Loucy (cell line): ENCODE measurements around the gene ZDHHC14.

Source experiments
- H2AFZ ChIP-seq: fragments of 200-600 bp; sonication (generic); 2 replicates; pipeline ENCODE4 v1.6.0; 2016; ENCODE audit warnings: antibody characterized with exemption, mild to moderate bottlenecking, low read length, moderate library complexity
- H3F3A ChIP-seq: fragments of 200-600 bp; 2 replicates; pipeline ENCODE4 v1.6.0; 2016; ENCODE audit warnings: antibody characterized with exemption, low read depth, mild to moderate bottlenecking
- H3K27me3 ChIP-seq: fragments of 200-600 bp; sonication (generic); 2 replicates; pipeline ENCODE4 v1.6.1; 2014; ENCODE audit warnings: low read length, mild to moderate bottlenecking; ENCODE audit not compliant: insufficient read depth, poor library complexity, severe bottlenecking
- H3K36me3 ChIP-seq: fragments of 200-600 bp; sonication (generic); 2 replicates; pipeline ENCODE4 v1.6.1; 2016; ENCODE audit warnings: low read length; ENCODE audit not compliant: insufficient read depth
- H3K4me1 ChIP-seq: fragments of 200-600 bp; sonication (generic); 2 replicates; pipeline ENCODE4 v1.5.1; 2014; ENCODE audit warnings: low read length, mild to moderate bottlenecking; ENCODE audit not compliant: insufficient read depth, poor library complexity, severe bottlenecking
- H3K4me2 ChIP-seq: fragments of 200-600 bp; sonication (generic); 2 replicates; pipeline ENCODE4 v1.6.0; 2014; ENCODE audit warnings: antibody characterized with exemption, low read length, low read depth, mild to moderate bottlenecking; ENCODE audit not compliant: poor library complexity, severe bottlenecking
- H3K4me3 ChIP-seq: fragments of 200-600 bp; sonication (generic); 2 replicates; pipeline ENCODE4 v1.5.1; 2014; ENCODE audit warnings: low read length, mild to moderate bottlenecking, mixed read lengths; ENCODE audit not compliant: poor library complexity, severe bottlenecking
- H3K79me2 ChIP-seq: fragments of 200-600 bp; sonication (generic); 2 replicates; pipeline ENCODE4 v1.6.1; 2014; ENCODE audit warnings: low read length; ENCODE audit not compliant: insufficient read depth
- H3K9ac ChIP-seq: fragments of 200-600 bp; sonication (generic); 2 replicates; pipeline ENCODE4 v1.6.0; 2014; ENCODE audit warnings: mild to moderate bottlenecking, low read depth, low read length, moderate library complexity; ENCODE audit not compliant: poor library complexity, severe bottlenecking
- H3K9me2 ChIP-seq: fragments of 200-600 bp; sonication (generic); replicated peaks from 2 replicates; pipeline ENCODE4 v1.6.1; 2016; ENCODE audit warnings: low read depth, low read length, mixed read lengths
- H3K9me3 ChIP-seq: fragments of 200-600 bp; sonication (generic); 2 replicates; pipeline ENCODE4 v1.6.1; 2014; ENCODE audit warnings: mild to moderate bottlenecking, antibody characterized with exemption, low read length, low read depth; ENCODE audit not compliant: insufficient read depth
- H4K20me1 ChIP-seq: fragments of 200-600 bp; sonication (generic); 2 replicates; pipeline ENCODE4 v1.6.0; 2014; ENCODE audit warnings: antibody characterized with exemption, low read length, mild to moderate bottlenecking; ENCODE audit not compliant: insufficient read depth, poor library complexity, severe bottlenecking
- EZH2phosphoT487 ChIP-seq: fragments of 200-600 bp; IDR thresholded peaks from 2 replicates; pipeline ENCODE4 v1.6.1; 2018; ENCODE audit warnings: antibody characterized with exemption, mild to moderate bottlenecking, moderate library complexity, borderline replicate concordance
- TF ChIP-seq, protein P1 (sequence below): fragments of 200-600 bp; sonication (generic); conservative IDR thresholded peaks from 2 replicates; pipeline ENCODE4 v1.5.1; 2014; ENCODE audit warnings: mild to moderate bottlenecking, antibody characterized with exemption, low read length

ZDHHC14 gene

GRCh38 chr6:157358287-157358686 lies 22.7 kb upstream of the ZDHHC14 start:
- no peak overlapping the region for H2AFZ ChIP-seq
- no peaks in the 10 kb centered on the region for H3K36me3 ChIP-seq
- H3K9me2 ChIP-seq: no peaks in the 10 kb centered on the region
- no peaks in the 10 kb centered on the region for H3K9me3 ChIP-seq
- no peaks in the 10 kb centered on the region for H3F3A ChIP-seq
- no peak overlapping the region for H3K9ac ChIP-seq
- H4K20me1 ChIP-seq: no peaks in the 10 kb centered on the region
- H3K4me2 ChIP-seq: no peak overlapping the region
- H3K4me1 ChIP-seq: no peaks in the 10 kb centered on the region
- H3K27me3 ChIP-seq: peaks cover under 1% of the 10 kb centered on the region
- no peak overlapping the region for H3K4me3 ChIP-seq
- no peak for TF ChIP-seq EZH2phosphoT487
- TF ChIP-seq, protein P1, sequence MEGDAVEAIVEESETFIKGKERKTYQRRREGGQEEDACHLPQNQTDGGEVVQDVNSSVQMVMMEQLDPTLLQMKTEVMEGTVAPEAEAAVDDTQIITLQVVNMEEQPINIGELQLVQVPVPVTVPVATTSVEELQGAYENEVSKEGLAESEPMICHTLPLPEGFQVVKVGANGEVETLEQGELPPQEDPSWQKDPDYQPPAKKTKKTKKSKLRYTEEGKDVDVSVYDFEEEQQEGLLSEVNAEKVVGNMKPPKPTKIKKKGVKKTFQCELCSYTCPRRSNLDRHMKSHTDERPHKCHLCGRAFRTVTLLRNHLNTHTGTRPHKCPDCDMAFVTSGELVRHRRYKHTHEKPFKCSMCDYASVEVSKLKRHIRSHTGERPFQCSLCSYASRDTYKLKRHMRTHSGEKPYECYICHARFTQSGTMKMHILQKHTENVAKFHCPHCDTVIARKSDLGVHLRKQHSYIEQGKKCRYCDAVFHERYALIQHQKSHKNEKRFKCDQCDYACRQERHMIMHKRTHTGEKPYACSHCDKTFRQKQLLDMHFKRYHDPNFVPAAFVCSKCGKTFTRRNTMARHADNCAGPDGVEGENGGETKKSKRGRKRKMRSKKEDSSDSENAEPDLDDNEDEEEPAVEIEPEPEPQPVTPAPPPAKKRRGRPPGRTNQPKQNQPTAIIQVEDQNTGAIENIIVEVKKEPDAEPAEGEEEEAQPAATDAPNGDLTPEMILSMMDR: no peak
- no peaks in the 10 kb centered on the region for H3K79me2 ChIP-seq

DNA sequence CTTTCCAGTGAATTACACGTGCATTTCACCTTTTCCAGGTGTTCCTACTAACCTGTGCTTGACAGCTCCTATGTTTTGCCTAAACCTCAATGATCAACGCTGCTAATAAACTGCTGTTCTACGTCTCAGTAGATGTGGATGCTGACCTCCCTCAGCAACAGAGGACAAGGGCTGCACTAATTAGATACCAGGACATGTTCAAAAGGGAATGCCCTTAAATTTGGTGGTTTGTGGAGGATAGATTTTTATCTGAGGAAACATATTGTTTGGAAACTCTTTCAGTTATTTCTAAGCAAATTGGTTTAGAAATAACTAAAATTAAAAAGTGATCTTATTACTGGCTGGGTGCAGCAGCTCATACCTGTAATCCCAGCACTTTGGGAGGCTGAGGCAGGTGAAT lies 19.1 kb upstream of the ZDHHC14 start:
- no peak overlapping the region for H2AFZ ChIP-seq

DNA sequence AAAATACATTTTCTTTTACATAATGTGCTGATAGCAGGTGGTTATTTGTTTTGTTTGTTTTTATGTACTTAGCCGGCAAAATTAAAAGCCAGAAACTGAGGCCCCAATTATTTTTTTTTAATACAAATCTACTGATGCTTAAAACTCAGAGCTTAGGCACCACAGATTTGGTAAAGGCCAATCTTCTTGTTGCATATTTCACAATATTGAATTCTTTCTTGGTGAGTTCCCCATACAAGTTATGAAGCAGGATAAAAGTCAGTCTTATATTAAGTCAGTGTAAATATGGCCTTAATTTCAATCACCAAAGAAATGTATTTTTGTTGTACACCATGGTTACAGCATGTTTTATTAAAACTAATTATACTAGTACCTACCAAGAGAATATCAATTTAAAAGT lies 16.3 kb upstream of the ZDHHC14 start:
- H4K20me1 ChIP-seq: no peaks in the 10 kb centered on the region
- H2AFZ ChIP-seq: no peak overlapping the region
- no peak overlapping the region for H3K4me3 ChIP-seq
- H3K9me3 ChIP-seq: no peaks in the 10 kb centered on the region
- H3K27me3 ChIP-seq: peaks cover 3% of the 10 kb centered on the region
- H3K79me2 ChIP-seq: no peaks in the 10 kb centered on the region
- no peaks in the 10 kb centered on the region for H3K9me2 ChIP-seq
- H3K4me2 ChIP-seq: no peak overlapping the region
- no peak overlapping the region for H3K9ac ChIP-seq
- TF ChIP-seq, protein P1: no peak
- peaks cover 2% of the 10 kb centered on the region for H3K4me1 ChIP-seq
- no peaks in the 10 kb centered on the region for H3K36me3 ChIP-seq
- H3F3A ChIP-seq: no peaks in the 10 kb centered on the region

More for the DNA sequence above, 19.1 kb upstream of the ZDHHC14 start:
- no peaks in the 10 kb centered on the region for H3K9me2 ChIP-seq
- H3K9ac ChIP-seq: no peak overlapping the region
- H3K79me2 ChIP-seq: no peaks in the 10 kb centered on the region
- no peaks in the 10 kb centered on the region for H3K9me3 ChIP-seq
- H3K27me3 ChIP-seq: peaks cover 3% of the 10 kb centered on the region
- H3K4me3 ChIP-seq: no peak overlapping the region
- H3F3A ChIP-seq: no peaks in the 10 kb centered on the region
- H4K20me1 ChIP-seq: no peaks in the 10 kb centered on the region
- no peaks in the 10 kb centered on the region for H3K36me3 ChIP-seq
- H3K4me2 ChIP-seq: no peak overlapping the region
- TF ChIP-seq, protein P1: no peak
- TF ChIP-seq EZH2phosphoT487: no peak
- H3K4me1 ChIP-seq: no peaks in the 10 kb centered on the region
